Panc1 (cell line): ENCODE results near the gene TMEM121B. TPM values are rescaled to one million over a fixed set of nuclear protein-coding genes. Genes with fewer than 3 reads are reported as not detected.
A peak's percentile ranks its signal among the peaks of the same experiment; 100 is the strongest.

ENCODE experiments used
- ATAC-seq: fragments of 200-7000 bp; cut with Tn5 transposase; 2 replicates; pipeline ENCODE4 v1.9.1; 2020; ENCODE audit warnings: mild to moderate bottlenecking, moderate library complexity
- BruUV-seq: library from RNA; stranded (reverse); fragments of 400-500 nt; replicated peaks from 2 replicates; lab custom pipeline; 2021; lab: Mats Ljungman, UMichigan
- CTCF ChIA-PET: fragments of 300-600 bp; sonication (Branson Sonifier 250); formaldehyde crosslinking; loops from one replicate; lab custom pipeline; 2022; ENCODE audit warnings: antibody characterized with exemption; lab: Charles Lee
- POLR2A ChIA-PET: fragments of 300-600 bp; sonication (Branson Sonifier 250); formaldehyde crosslinking; loops from one replicate; lab custom pipeline; 2022; ENCODE audit warnings: antibody characterized with exemption; lab: Charles Lee
- DNase-seq: peaks from one replicate; pipeline ENCODE4 v3.0.0-alpha.2; 2010; ENCODE audit warnings: low read depth, low spot score
- H3K27ac ChIP-seq: 2 replicates; pipeline ENCODE4 v1.5.1; 2011; ENCODE audit warnings: mild to moderate bottlenecking, low read length, inconsistent platforms
- H3K27me3 ChIP-seq: fragments of 200-500 bp; sonication (Bioruptor generic); 2 replicates; pipeline ENCODE4 v1.6.0; 2014; ENCODE audit warnings: low read length, inconsistent platforms; ENCODE audit not compliant: control insufficient read depth, insufficient read depth
- H3K36me3 ChIP-seq: fragments of 200-500 bp; sonication (Bioruptor generic); 2 replicates; pipeline ENCODE4 v1.5.1; 2014; ENCODE audit warnings: inconsistent platforms, mild to moderate bottlenecking, low read length, moderate library complexity; ENCODE audit not compliant: control insufficient read depth, insufficient read depth
- H3K4me1 ChIP-seq: 2 replicates; pipeline ENCODE4 v1.5.1; 2011; ENCODE audit warnings: inconsistent platforms, mild to moderate bottlenecking, low read length, moderate library complexity; ENCODE audit not compliant: control insufficient read depth, insufficient read depth
- H3K4me3 ChIP-seq, 2 experiments: 2 replicates each; pipeline ENCODE4 v1.5.1; 2011 to 2012; ENCODE audit warnings: low read depth in 2 of 2, low read length in 2 of 2, mild to moderate bottlenecking in 2 of 2, inconsistent platforms in 1 of 2, moderate library complexity in 1 of 2
- H3K9me3 ChIP-seq: fragments of 200-500 bp; sonication (Bioruptor generic); 2 replicates; pipeline ENCODE4 v1.5.1; 2014; ENCODE audit warnings: low read depth, mild to moderate bottlenecking, inconsistent platforms, low read length, moderate library complexity; ENCODE audit not compliant: control insufficient read depth, insufficient read depth
- POLR2AphosphoS5 ChIP-seq: IDR thresholded peaks from 2 replicates; pipeline ENCODE4 v1.6.1; 2012; ENCODE audit warnings: mild to moderate bottlenecking, low read depth, low read length, moderate library complexity
- SIN3A ChIP-seq: IDR thresholded peaks from 2 replicates; pipeline ENCODE4 v1.6.1; 2012; ENCODE audit warnings: low read depth, mild to moderate bottlenecking, low read length, moderate library complexity, borderline replicate concordance; ENCODE audit not compliant: insufficient read depth
- TCF7L2 ChIP-seq: IDR thresholded peaks from 2 replicates; pipeline ENCODE4 v1.6.1; 2011; ENCODE audit warnings: mild to moderate bottlenecking, low read depth, low read length, inconsistent platforms
- in situ Hi-C: cut with HindIII; loops from 2 replicates; pipeline ENCODE4 v1.10.0; 2016; ENCODE audit warnings: low sequenced_read_pairs, low pct_unique_long_range_greater_than_20kb
- intact Hi-C: fragments of 100-400 bp; cut with micrococcal nuclease; formaldehyde crosslinking; loops from one replicate; pipeline ENCODE4 v1.10.0; 2022; ENCODE audit not compliant: unreplicated experiment
- total RNA-seq: library from RNA; stranded (reverse); gene quantifications from one replicate; pipeline ENCODE4 v1.2.1, GENCODE V29; 2021; ENCODE audit not compliant: unreplicated experiment
- TF ChIP-seq, protein P1 (sequence below), 2 experiments: IDR thresholded peaks; 2 replicates each; pipeline ENCODE4 v1.6.1; 2011 to 2012; ENCODE audit warnings: low read depth in 2 of 2, control low read depth in 1 of 2, low read length in 1 of 2, mild to moderate bottlenecking in 1 of 2, moderate library complexity in 1 of 2; ENCODE audit not compliant: insufficient read depth in 1 of 2
- TF ChIP-seq, protein P2 (sequence below): fragments of 450-650 bp; IDR thresholded peaks from 2 replicates; pipeline ENCODE4 v1.5.1; 2017; ENCODE audit warnings: mild to moderate bottlenecking

TMEM121B gene
- total RNA-seq, 1 experiment from 2014 or later: 0.44 TPM

DNA sequence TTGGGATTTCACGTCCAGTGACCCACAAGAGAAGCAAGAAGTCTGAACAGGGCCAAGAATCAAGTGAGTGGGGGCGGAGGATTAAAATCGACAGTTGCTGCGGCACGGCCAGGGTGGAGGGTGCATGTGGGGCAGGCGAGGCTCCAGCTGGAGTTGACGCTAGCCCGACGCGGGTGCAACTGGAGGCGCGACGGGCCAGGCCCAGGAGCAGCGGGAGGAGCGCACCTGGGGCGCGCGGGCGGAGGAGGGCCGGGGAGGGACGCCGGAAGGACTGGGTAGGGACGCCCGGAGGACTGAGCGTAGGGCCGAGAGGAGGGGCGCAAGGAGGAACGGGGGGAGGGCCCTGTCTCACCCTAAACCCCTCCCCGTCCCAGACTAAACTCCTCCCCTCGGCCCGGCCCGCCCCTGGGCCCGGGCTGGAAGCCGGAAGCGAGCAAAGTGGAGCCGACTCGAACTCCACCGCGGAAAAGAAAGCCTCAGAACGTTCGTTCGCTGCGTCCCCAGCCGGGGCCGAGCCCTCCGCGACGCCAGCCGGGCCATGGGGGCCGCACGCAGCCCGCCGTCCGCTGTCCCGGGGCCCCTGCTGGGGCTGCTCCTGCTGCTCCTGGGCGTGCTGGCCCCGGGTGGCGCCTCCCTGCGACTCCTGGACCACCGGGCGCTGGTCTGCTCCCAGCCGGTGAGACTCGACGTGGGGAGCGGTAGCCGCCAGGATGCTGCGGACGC, 36.4 kb downstream of the TMEM121B start, which contains the start of gene IL17RA:
Gene IL17RA, plus strand, starts transcription at position 447 of the 723 bp plus-strand sequence. Its CDS starts 92 bp downstream, at position 539.
- no TSS peak for BruUV-seq
- ATAC-seq (peak; percentile 99), DNase-seq (peak; percentile 32)
- Histone ChIP-seq H3K4me3 (peak within 1 kb of the TSS; percentile 60 to 74), H3K4me1 (peaks cover 11% of the 10 kb centered on the region), H3K27me3 (no peaks in the 10 kb centered on the region), H3K9me3 (no peaks in the 10 kb centered on the region), H3K36me3 (no peaks in the 10 kb centered on the region), H3K27ac (peak within 1 kb of the TSS; percentile 61)
- in situ Hi-C loops (no loop called here), intact Hi-C loops (no loop called here)
- TF ChIP-seq POLR2AphosphoS5 (peak; percentile 30; the same call in 1 of the 2 replicates), TCF7L2 (no peak), SIN3A (peak; percentile 19; the same call in 1 of the 2 replicates)
- TF ChIP-seq, protein P1, sequence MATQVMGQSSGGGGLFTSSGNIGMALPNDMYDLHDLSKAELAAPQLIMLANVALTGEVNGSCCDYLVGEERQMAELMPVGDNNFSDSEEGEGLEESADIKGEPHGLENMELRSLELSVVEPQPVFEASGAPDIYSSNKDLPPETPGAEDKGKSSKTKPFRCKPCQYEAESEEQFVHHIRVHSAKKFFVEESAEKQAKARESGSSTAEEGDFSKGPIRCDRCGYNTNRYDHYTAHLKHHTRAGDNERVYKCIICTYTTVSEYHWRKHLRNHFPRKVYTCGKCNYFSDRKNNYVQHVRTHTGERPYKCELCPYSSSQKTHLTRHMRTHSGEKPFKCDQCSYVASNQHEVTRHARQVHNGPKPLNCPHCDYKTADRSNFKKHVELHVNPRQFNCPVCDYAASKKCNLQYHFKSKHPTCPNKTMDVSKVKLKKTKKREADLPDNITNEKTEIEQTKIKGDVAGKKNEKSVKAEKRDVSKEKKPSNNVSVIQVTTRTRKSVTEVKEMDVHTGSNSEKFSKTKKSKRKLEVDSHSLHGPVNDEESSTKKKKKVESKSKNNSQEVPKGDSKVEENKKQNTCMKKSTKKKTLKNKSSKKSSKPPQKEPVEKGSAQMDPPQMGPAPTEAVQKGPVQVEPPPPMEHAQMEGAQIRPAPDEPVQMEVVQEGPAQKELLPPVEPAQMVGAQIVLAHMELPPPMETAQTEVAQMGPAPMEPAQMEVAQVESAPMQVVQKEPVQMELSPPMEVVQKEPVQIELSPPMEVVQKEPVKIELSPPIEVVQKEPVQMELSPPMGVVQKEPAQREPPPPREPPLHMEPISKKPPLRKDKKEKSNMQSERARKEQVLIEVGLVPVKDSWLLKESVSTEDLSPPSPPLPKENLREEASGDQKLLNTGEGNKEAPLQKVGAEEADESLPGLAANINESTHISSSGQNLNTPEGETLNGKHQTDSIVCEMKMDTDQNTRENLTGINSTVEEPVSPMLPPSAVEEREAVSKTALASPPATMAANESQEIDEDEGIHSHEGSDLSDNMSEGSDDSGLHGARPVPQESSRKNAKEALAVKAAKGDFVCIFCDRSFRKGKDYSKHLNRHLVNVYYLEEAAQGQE (IDR thresholded peaks at IDR 0.05; ENCODE audit: insufficient read depth in 1 of 2, low read depth in 2 of 2, low read length in 1 of 2): no peak
- TF ChIP-seq, protein P2, sequence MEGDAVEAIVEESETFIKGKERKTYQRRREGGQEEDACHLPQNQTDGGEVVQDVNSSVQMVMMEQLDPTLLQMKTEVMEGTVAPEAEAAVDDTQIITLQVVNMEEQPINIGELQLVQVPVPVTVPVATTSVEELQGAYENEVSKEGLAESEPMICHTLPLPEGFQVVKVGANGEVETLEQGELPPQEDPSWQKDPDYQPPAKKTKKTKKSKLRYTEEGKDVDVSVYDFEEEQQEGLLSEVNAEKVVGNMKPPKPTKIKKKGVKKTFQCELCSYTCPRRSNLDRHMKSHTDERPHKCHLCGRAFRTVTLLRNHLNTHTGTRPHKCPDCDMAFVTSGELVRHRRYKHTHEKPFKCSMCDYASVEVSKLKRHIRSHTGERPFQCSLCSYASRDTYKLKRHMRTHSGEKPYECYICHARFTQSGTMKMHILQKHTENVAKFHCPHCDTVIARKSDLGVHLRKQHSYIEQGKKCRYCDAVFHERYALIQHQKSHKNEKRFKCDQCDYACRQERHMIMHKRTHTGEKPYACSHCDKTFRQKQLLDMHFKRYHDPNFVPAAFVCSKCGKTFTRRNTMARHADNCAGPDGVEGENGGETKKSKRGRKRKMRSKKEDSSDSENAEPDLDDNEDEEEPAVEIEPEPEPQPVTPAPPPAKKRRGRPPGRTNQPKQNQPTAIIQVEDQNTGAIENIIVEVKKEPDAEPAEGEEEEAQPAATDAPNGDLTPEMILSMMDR: no peak
- ChIA-PET POLR2A (no interaction called here), CTCF (no interaction called here)

GRCh38 chr22:17083811-17084441, 37.2 kb downstream of the TMEM121B start:
- in situ Hi-C loops: no loop called here
- intact Hi-C loops: no loop called here

More at GRCh38 chr22:17083811-17084441, 37.2 kb downstream of the TMEM121B start:
- ChIA-PET CTCF (no interaction called here), POLR2A (no interaction called here)
- ATAC-seq (no peak), DNase-seq (no peak)
- no peaks in the 10 kb centered on the region for H3K36me3 ChIP-seq
- no peaks in the 10 kb centered on the region for H3K9me3 ChIP-seq
- H3K27me3 ChIP-seq: no peaks in the 10 kb centered on the region
- peak overlapping the region; percentile 60 to 74 for H3K4me3 ChIP-seq
- peaks cover 11% of the 10 kb centered on the region for H3K4me1 ChIP-seq
- no TSS peak for BruUV-seq
- peak overlapping the region; percentile 54 for H3K27ac ChIP-seq
- TF ChIP-seq POLR2AphosphoS5 (no peak), TCF7L2 (no peak), SIN3A (no peak)
- TF ChIP-seq, protein P1 (IDR thresholded peaks at IDR 0.05; ENCODE audit: insufficient read depth in 1 of 2, low read depth in 2 of 2, low read length in 1 of 2): no peak
- TF ChIP-seq, protein P2: no peak
